ENCODE measurements around the gene USP40.

DNA sequence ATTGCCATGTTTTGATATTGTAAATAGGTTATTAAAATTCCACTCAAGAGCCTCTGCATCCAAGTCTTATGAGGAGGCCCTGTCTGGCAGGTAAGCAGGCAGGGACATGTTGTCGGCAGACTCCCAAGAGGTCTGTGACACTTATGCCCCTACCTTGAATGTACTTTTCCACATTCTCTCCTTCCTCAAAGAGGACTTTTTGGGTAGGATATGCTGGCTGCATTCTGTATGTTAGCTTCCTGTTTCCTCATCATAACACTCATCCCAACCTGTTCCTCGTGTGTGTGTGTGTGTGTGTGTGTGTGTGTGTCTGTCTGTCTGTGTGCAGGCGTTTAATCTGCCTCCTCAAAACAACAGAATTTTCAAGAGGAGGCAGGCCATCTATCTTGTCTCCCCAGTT is 75.3 kb downstream of the USP40 start:
- TF ChIP-seq, protein P1, sequence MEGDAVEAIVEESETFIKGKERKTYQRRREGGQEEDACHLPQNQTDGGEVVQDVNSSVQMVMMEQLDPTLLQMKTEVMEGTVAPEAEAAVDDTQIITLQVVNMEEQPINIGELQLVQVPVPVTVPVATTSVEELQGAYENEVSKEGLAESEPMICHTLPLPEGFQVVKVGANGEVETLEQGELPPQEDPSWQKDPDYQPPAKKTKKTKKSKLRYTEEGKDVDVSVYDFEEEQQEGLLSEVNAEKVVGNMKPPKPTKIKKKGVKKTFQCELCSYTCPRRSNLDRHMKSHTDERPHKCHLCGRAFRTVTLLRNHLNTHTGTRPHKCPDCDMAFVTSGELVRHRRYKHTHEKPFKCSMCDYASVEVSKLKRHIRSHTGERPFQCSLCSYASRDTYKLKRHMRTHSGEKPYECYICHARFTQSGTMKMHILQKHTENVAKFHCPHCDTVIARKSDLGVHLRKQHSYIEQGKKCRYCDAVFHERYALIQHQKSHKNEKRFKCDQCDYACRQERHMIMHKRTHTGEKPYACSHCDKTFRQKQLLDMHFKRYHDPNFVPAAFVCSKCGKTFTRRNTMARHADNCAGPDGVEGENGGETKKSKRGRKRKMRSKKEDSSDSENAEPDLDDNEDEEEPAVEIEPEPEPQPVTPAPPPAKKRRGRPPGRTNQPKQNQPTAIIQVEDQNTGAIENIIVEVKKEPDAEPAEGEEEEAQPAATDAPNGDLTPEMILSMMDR (IDR thresholded peaks at IDR 0.05 in 4 of 5, conservative IDR thresholded peaks at IDR 0.05 in 1 of 5) = no peak
- TF ChIP-seq POLR2A (IDR thresholded peaks at IDR 0.05) = no peak
